BLaER1 (cell line): ENCODE measurements around the gene ASCC2.

Source experiments
- H3K27ac ChIP-seq: shearing (Covaris generic); formaldehyde crosslinking; 2 replicates; pipeline ENCODE4 v1.8.1; 2022
- H3K27me3 ChIP-seq: shearing (Covaris generic); formaldehyde crosslinking; 2 replicates; pipeline ENCODE4 v1.8.1; 2022
- H3K36me3 ChIP-seq: shearing (Covaris generic); formaldehyde crosslinking; 2 replicates; pipeline ENCODE4 v1.8.1; 2022
- H3K4me1 ChIP-seq: shearing (Covaris generic); formaldehyde crosslinking; 2 replicates; pipeline ENCODE4 v1.8.1; 2022
- H3K4me2 ChIP-seq: shearing (Covaris generic); formaldehyde crosslinking; 2 replicates; pipeline ENCODE4 v1.8.1; 2022
- H3K4me3 ChIP-seq: shearing (Covaris generic); formaldehyde crosslinking; 2 replicates; pipeline ENCODE4 v1.8.1; 2022
- H3K9ac ChIP-seq: shearing (Covaris generic); formaldehyde crosslinking; 2 replicates; pipeline ENCODE4 v1.8.1; 2022
- H3K9me3 ChIP-seq: shearing (Covaris generic); formaldehyde crosslinking; 2 replicates; pipeline ENCODE4 v1.8.1; 2022
- H4K20me1 ChIP-seq: shearing (Covaris generic); formaldehyde crosslinking; 2 replicates; pipeline ENCODE4 v1.8.1; 2022
- Cebpa-rat ChIP-seq: shearing (Covaris generic); IDR thresholded peaks from 2 replicates; pipeline ENCODE4 v1.8.1; 2022

Gene ASCC2

GRCh38 chr22:29820961-29821290 is 17.1 kb downstream of the ASCC2 start:
- no peaks in the 10 kb centered on the region for H3K27me3 ChIP-seq
- no peaks in the 10 kb centered on the region for H3K9me3 ChIP-seq
- no peaks in the 10 kb centered on the region for H4K20me1 ChIP-seq
- H3K4me2 ChIP-seq = no peak overlapping the region
- H3K27ac ChIP-seq = no peak overlapping the region
- TF ChIP-seq Cebpa-rat = no peak
- H3K36me3 ChIP-seq = peaks cover 99% of the 10 kb centered on the region
- no peaks in the 10 kb centered on the region for H3K4me1 ChIP-seq
- no peak overlapping the region for H3K4me3 ChIP-seq
- no peak overlapping the region for H3K9ac ChIP-seq

GRCh38 chr22:29819501-29819900 is 18.6 kb downstream of the ASCC2 start:
- Histone ChIP-seq H3K36me3 (peaks cover 99% of the 10 kb centered on the region), H3K9ac (no peak overlapping the region), H3K4me1 (no peaks in the 10 kb centered on the region), H3K4me2 (no peak overlapping the region), H3K27me3 (no peaks in the 10 kb centered on the region), H3K27ac (no peak overlapping the region), H4K20me1 (no peaks in the 10 kb centered on the region), H3K9me3 (no peaks in the 10 kb centered on the region), H3K4me3 (no peak overlapping the region)
- TF ChIP-seq Cebpa-rat = no peak

GRCh38 chr22:29817724-29818123 is 20.4 kb downstream of the ASCC2 start:
- H4K20me1 ChIP-seq = no peaks in the 10 kb centered on the region
- H3K4me3 ChIP-seq = no peak overlapping the region
- peaks cover 99% of the 10 kb centered on the region for H3K36me3 ChIP-seq
- H3K4me1 ChIP-seq = no peaks in the 10 kb centered on the region
- H3K9me3 ChIP-seq = no peaks in the 10 kb centered on the region
- H3K9ac ChIP-seq = no peak overlapping the region
- no peak for TF ChIP-seq Cebpa-rat
- H3K27ac ChIP-seq = no peak overlapping the region
- no peaks in the 10 kb centered on the region for H3K27me3 ChIP-seq
- no peak overlapping the region for H3K4me2 ChIP-seq

- H3K9me3 ChIP-seq = no peaks in the 10 kb centered on the region
- H3K4me3 ChIP-seq = no peak overlapping the region
- no peaks in the 10 kb centered on the region for H3K27me3 ChIP-seq
- H3K36me3 ChIP-seq = peaks cover 99% of the 10 kb centered on the region
- no peaks in the 10 kb centered on the region for H3K4me1 ChIP-seq
- H3K4me2 ChIP-seq = no peak overlapping the region
- no peak overlapping the region for H3K9ac ChIP-seq
- no peak for TF ChIP-seq Cebpa-rat
- no peak overlapping the region for H3K27ac ChIP-seq
- H4K20me1 ChIP-seq = no peaks in the 10 kb centered on the region
These were observed 21.1 kb downstream of the ASCC2 start for GRCh38 chr22:29816980-29817379.

GRCh38 chr22:29816539-29816938 is 21.5 kb downstream of the ASCC2 start:
- Histone ChIP-seq H3K4me3 (no peak overlapping the region), H4K20me1 (no peaks in the 10 kb centered on the region), H3K4me1 (no peaks in the 10 kb centered on the region), H3K9me3 (no peaks in the 10 kb centered on the region), H3K27me3 (no peaks in the 10 kb centered on the region), H3K4me2 (no peak overlapping the region), H3K36me3 (peaks cover 99% of the 10 kb centered on the region), H3K27ac (no peak overlapping the region), H3K9ac (no peak overlapping the region)
- no peak for TF ChIP-seq Cebpa-rat

GRCh38 chr22:29816128-29816527 is 21.9 kb downstream of the ASCC2 start:
- H3K9ac ChIP-seq = no peak overlapping the region
- H3K4me3 ChIP-seq = no peak overlapping the region
- no peak overlapping the region for H3K27ac ChIP-seq
- H4K20me1 ChIP-seq = no peaks in the 10 kb centered on the region
- no peak for TF ChIP-seq Cebpa-rat
- no peaks in the 10 kb centered on the region for H3K27me3 ChIP-seq
- H3K9me3 ChIP-seq = no peaks in the 10 kb centered on the region
- H3K4me2 ChIP-seq = no peak overlapping the region
- peaks cover 99% of the 10 kb centered on the region for H3K36me3 ChIP-seq
- no peaks in the 10 kb centered on the region for H3K4me1 ChIP-seq

- TF ChIP-seq Cebpa-rat = no peak
- peaks cover 99% of the 10 kb centered on the region for H3K36me3 ChIP-seq
- no peak overlapping the region for H3K9ac ChIP-seq
- no peaks in the 10 kb centered on the region for H3K9me3 ChIP-seq
- H4K20me1 ChIP-seq = no peaks in the 10 kb centered on the region
- no peaks in the 10 kb centered on the region for H3K27me3 ChIP-seq
- H3K4me3 ChIP-seq = no peak overlapping the region
- H3K4me1 ChIP-seq = no peaks in the 10 kb centered on the region
- H3K4me2 ChIP-seq = no peak overlapping the region
- H3K27ac ChIP-seq = no peak overlapping the region
These were observed 22.5 kb downstream of the ASCC2 start for GRCh38 chr22:29815580-29815979.

- H3K9me3 ChIP-seq = no peaks in the 10 kb centered on the region
- no peak overlapping the region for H3K4me2 ChIP-seq
- H3K27me3 ChIP-seq = no peaks in the 10 kb centered on the region
- no peaks in the 10 kb centered on the region for H3K4me1 ChIP-seq
- H4K20me1 ChIP-seq = no peaks in the 10 kb centered on the region
- H3K27ac ChIP-seq = no peak overlapping the region
- peaks cover 98% of the 10 kb centered on the region for H3K36me3 ChIP-seq
- TF ChIP-seq Cebpa-rat = no peak
- H3K9ac ChIP-seq = no peak overlapping the region
- H3K4me3 ChIP-seq = no peak overlapping the region
These were observed 24.1 kb downstream of the ASCC2 start for GRCh38 chr22:29814003-29814402.

GRCh38 chr22:29813563-29813962 is 24.5 kb downstream of the ASCC2 start:
- H3K4me2 ChIP-seq = no peak overlapping the region

GRCh38 chr22:29813126-29813525 is 24.9 kb downstream of the ASCC2 start:
- H3K4me3 ChIP-seq = no peak overlapping the region
- no peaks in the 10 kb centered on the region for H3K27me3 ChIP-seq
- H3K9ac ChIP-seq = no peak overlapping the region
- no peak for TF ChIP-seq Cebpa-rat
- H3K36me3 ChIP-seq = peaks cover 97% of the 10 kb centered on the region
- H3K9me3 ChIP-seq = no peaks in the 10 kb centered on the region
- no peaks in the 10 kb centered on the region for H4K20me1 ChIP-seq
- H3K4me1 ChIP-seq = no peaks in the 10 kb centered on the region
- no peak overlapping the region for H3K27ac ChIP-seq
- no peak overlapping the region for H3K4me2 ChIP-seq

More at GRCh38 chr22:29813563-29813962, 24.5 kb downstream of the ASCC2 start:
- Histone ChIP-seq H3K27ac (no peak overlapping the region), H3K9ac (no peak overlapping the region), H3K27me3 (no peaks in the 10 kb centered on the region), H4K20me1 (no peaks in the 10 kb centered on the region), H3K4me3 (no peak overlapping the region), H3K4me1 (no peaks in the 10 kb centered on the region), H3K36me3 (peaks cover 97% of the 10 kb centered on the region), H3K9me3 (no peaks in the 10 kb centered on the region)
- TF ChIP-seq Cebpa-rat = no peak

- H3K27ac ChIP-seq = no peak overlapping the region
- peaks cover 98% of the 10 kb centered on the region for H3K36me3 ChIP-seq
- H3K4me1 ChIP-seq = no peaks in the 10 kb centered on the region
- no peaks in the 10 kb centered on the region for H3K9me3 ChIP-seq
- no peak overlapping the region for H3K4me3 ChIP-seq
- H3K9ac ChIP-seq = no peak overlapping the region
- H3K4me2 ChIP-seq = no peak overlapping the region
- H3K27me3 ChIP-seq = no peaks in the 10 kb centered on the region
- TF ChIP-seq Cebpa-rat = no peak
- H4K20me1 ChIP-seq = no peaks in the 10 kb centered on the region
These were observed 26.7 kb downstream of the ASCC2 start for GRCh38 chr22:29811377-29811776.
